Endothelial cell of umbilical vein (primary cell): ENCODE data around the gene KRT78. TPM values are rescaled to one million over a fixed set of nuclear protein-coding genes. Genes with fewer than 3 reads are reported as not detected.

Source experiments
- BruUV-seq: library from RNA; stranded (reverse); fragments of 400-500 nt; replicated peaks from 2 replicates; lab custom pipeline; 2021; lab: Mats Ljungman, UMichigan
- CTCF ChIA-PET: fragments of 300-600, 350-600 bp; sonication (Branson Sonifier 250); formaldehyde crosslinking; loops from one replicate; lab custom pipeline; 2021; ENCODE audit warnings: antibody characterized with exemption, inconsistent platforms; lab: Charles Lee
- POLR2A ChIA-PET: fragments of 300-600, 350-600 bp; sonication (Branson Sonifier 250); formaldehyde crosslinking; loops from one replicate; lab custom pipeline; 2021; ENCODE audit warnings: antibody characterized with exemption, inconsistent platforms; lab: Charles Lee
- DNase-seq: peaks from one replicate; pipeline ENCODE4 v3.0.0-alpha.2; 2011; ENCODE audit warnings: low read depth, low spot score
- FAIRE-seq: peaks from 2 replicates; lab custom pipeline; 2011; peaks lifted over from hg19 to GRCh38; lab: Jason Lieb, UNC
- H2AFZ ChIP-seq: 2 replicates; pipeline ENCODE4 v1.6.0; 2012; ENCODE audit warnings: low read depth, low read length, control low read depth, inconsistent platforms
- H3K27ac ChIP-seq: 2 replicates; pipeline ENCODE4 v1.5.1; 2011; ENCODE audit warnings: low read depth, mild to moderate bottlenecking, control low read depth, low read length, moderate library complexity; ENCODE audit not compliant: insufficient read depth
- H3K27me3 ChIP-seq, 2 experiments: 2 replicates each; pipeline versions ENCODE4 v1.6.0 to v1.6.1; 2011; ENCODE audit warnings: low read length in 2 of 2, mixed read lengths in 1 of 2; ENCODE audit not compliant: control insufficient read depth in 2 of 2, insufficient read depth in 2 of 2
- H3K36me3 ChIP-seq, 2 experiments: 2 replicates in 1 of 2; 3 replicates in 1 of 2; pipeline ENCODE4 v1.5.1; 2011; ENCODE audit warnings: low read length in 2 of 2, mild to moderate bottlenecking in 1 of 2, moderate library complexity in 1 of 2; ENCODE audit not compliant: control insufficient read depth in 2 of 2, insufficient read depth in 2 of 2; ENCODE audit errors: extremely low read depth in 1 of 2
- H3K4me1 ChIP-seq: 3 replicates; pipeline ENCODE4 v1.5.1; 2011; ENCODE audit warnings: mild to moderate bottlenecking, low read length; ENCODE audit not compliant: control insufficient read depth, insufficient read depth; ENCODE audit errors: extremely low read depth
- H3K4me2 ChIP-seq: 2 replicates; pipeline ENCODE4 v1.6.1; 2011; ENCODE audit warnings: low read length, control low read depth, mixed read lengths; ENCODE audit not compliant: insufficient read depth
- H3K4me3 ChIP-seq, 3 experiments: fragments of 200-600 bp in 1 of 3; sonication (generic), shearing (Covaris generic) in 1 of 3; replicated peaks in 1 of 3; 2 replicates each; pipeline ENCODE4 v1.5.1; 2011 to 2016; ENCODE audit warnings: control low read depth in 3 of 3, low read length in 3 of 3, mild to moderate bottlenecking in 2 of 3, inconsistent platforms in 1 of 3, low read depth in 1 of 3, moderate library complexity in 1 of 3; ENCODE audit not compliant: insufficient read depth in 1 of 3
- H3K79me2 ChIP-seq: 2 replicates; pipeline ENCODE4 v1.6.0; 2012; ENCODE audit warnings: low read length, inconsistent platforms; ENCODE audit not compliant: control insufficient read depth, insufficient read depth
- H3K9ac ChIP-seq: replicated peaks from 2 replicates; pipeline ENCODE3; 2011; ENCODE audit warnings: low read length, control low read depth; ENCODE audit not compliant: insufficient read depth; ENCODE audit errors: extremely low read depth
- H3K9me1 ChIP-seq: replicated peaks from 3 replicates; pipeline ENCODE4 v1.6.0; 2011; ENCODE audit warnings: mild to moderate bottlenecking, low read length; ENCODE audit not compliant: control insufficient read depth, insufficient read depth; ENCODE audit errors: extremely low read depth
- H3K9me3 ChIP-seq: replicated peaks from 2 replicates; pipeline ENCODE4 v1.5.1; 2012; ENCODE audit warnings: low read length, inconsistent platforms; ENCODE audit not compliant: control insufficient read depth, insufficient read depth
- H4K20me1 ChIP-seq: replicated peaks from 2 replicates; pipeline ENCODE3; 2011; ENCODE audit warnings: mild to moderate bottlenecking, low read length; ENCODE audit not compliant: control insufficient read depth, insufficient read depth; ENCODE audit errors: extremely low read depth
- CTCF ChIP-seq, 2 donors: IDR thresholded peaks; 1 replicate in 1 of 2; 2 replicates in 1 of 2; pipeline ENCODE4 v1.5.1; 2011; ENCODE audit warnings: low read length in 2 of 2, mild to moderate bottlenecking in 2 of 2, moderate library complexity in 2 of 2, control low read depth in 1 of 2, inconsistent platforms in 1 of 2, low read depth in 1 of 2; ENCODE audit not compliant: insufficient read depth in 1 of 2; ENCODE audit errors: extremely low read depth in 1 of 2
- EZH2 ChIP-seq: IDR thresholded peaks from 2 replicates; pipeline ENCODE4 v1.6.1; 2012; ENCODE audit warnings: borderline replicate concordance, low read depth, mild to moderate bottlenecking, moderate library complexity, low read length, inconsistent platforms; ENCODE audit not compliant: severe bottlenecking
- FOS ChIP-seq: IDR thresholded peaks from 2 replicates; pipeline ENCODE4 v1.6.1; 2011; ENCODE audit warnings: mild to moderate bottlenecking, low read length, moderate library complexity, borderline replicate concordance; ENCODE audit not compliant: insufficient read depth
- GATA2 ChIP-seq: IDR thresholded peaks from 2 replicates; pipeline ENCODE4 v1.7.0; 2011; ENCODE audit warnings: low read depth, mild to moderate bottlenecking, moderate library complexity, mixed read lengths, low read length; ENCODE audit not compliant: insufficient read length, insufficient read depth
- JUN ChIP-seq: IDR thresholded peaks from 2 replicates; pipeline ENCODE4 v1.6.1; 2011; ENCODE audit warnings: borderline replicate concordance, low read depth; ENCODE audit not compliant: insufficient read length, insufficient read depth
- MAX ChIP-seq: IDR thresholded peaks from 2 replicates; pipeline ENCODE4 v1.6.1; 2011; ENCODE audit not compliant: insufficient read depth, insufficient read length
- MYC ChIP-seq: IDR thresholded peaks from one replicate; pipeline ENCODE4 v1.6.1; 2011; ENCODE audit warnings: mild to moderate bottlenecking, low read depth, low read length
- POLR2A ChIP-seq: IDR thresholded peaks from 2 replicates; pipeline ENCODE4 v1.6.1; 2012; ENCODE audit warnings: low read depth, mild to moderate bottlenecking, control low read depth, low read length
- POLR2AphosphoS5 ChIP-seq: IDR thresholded peaks from 2 replicates; pipeline ENCODE4 v1.6.1; 2012; ENCODE audit warnings: low read depth, mild to moderate bottlenecking, control low read depth, low read length, moderate library complexity; ENCODE audit not compliant: insufficient read depth
- dilution Hi-C: fragments of 300-500 bp; cut with MboI; formaldehyde crosslinking; loops from one replicate; pipeline ENCODE4 v1.15.0; 2019; ENCODE audit warnings: low sequenced_read_pairs; ENCODE audit not compliant: extremely low pct_ligation_motif_present
- intact Hi-C: fragments of 100-400 bp; cut with micrococcal nuclease; formaldehyde crosslinking; loops from one replicate; pipeline ENCODE4 v1.10.0; 2022
- polyA plus RNA-seq, 4 experiments: library from polyadenylated mRNA; depleted of rRNA in 3 of 4; stranded (reverse) in 3 of 4; unstranded in 1 of 4; fragments of >200 nt; gene quantifications; 2 replicates each; pipeline versions ENCODE4 v1.2.1 to v1.2.3, GENCODE V29; 2011 to 2012; ENCODE audit warnings: missing spikeins in 1 of 4
- total RNA-seq: library from RNA; stranded (reverse); gene quantifications from 2 replicates; pipeline ENCODE4 v1.2.3, GENCODE V29; 2021

The KRT78 gene
- total and polyA plus RNA-seq, 2 donors (not counting 3 experiments of a cell fraction or from before 2014, with no cell fraction given): not detected

- POLR2A ChIA-PET: no interaction called here
- no peak overlapping the region for H3K4me2 ChIP-seq
- no peak for FAIRE-seq
- no peaks in the 10 kb centered on the region for H3K9me3 ChIP-seq
- no peaks in the 10 kb centered on the region for H3K36me3 ChIP-seq
- H3K4me3 ChIP-seq: no peak overlapping the region
- intact Hi-C loops (loop anchor here (5.0 kb wide), 1 partner anchor 529 kb away; the partner anchor contains the start of gene KRT81), dilution Hi-C loops (no loop called here)
- DNase-seq: no peak
- no peak overlapping the region for H3K27ac ChIP-seq
- no peaks in the 10 kb centered on the region for H3K79me2 ChIP-seq
- H2AFZ ChIP-seq: no peak overlapping the region
- H4K20me1 ChIP-seq: no peaks in the 10 kb centered on the region
- CTCF ChIA-PET: interaction anchor here (1.3 to 1.9 kb wide), 2 partner anchors 44 to 49 kb away, joined by 3 to 5 read pairs; no protein-coding TSS in a partner anchor
- H3K4me1 ChIP-seq: no peaks in the 10 kb centered on the region
- TF ChIP-seq POLR2AphosphoS5 (no peak), MAX (no peak), GATA2 (no peak), JUN (no peak), EZH2 (no peak), MYC (no peak), POLR2A (no peak), FOS (no peak), CTCF (IDR thresholded peaks at IDR 0.05; ENCODE audit: extremely low read depth in 1 of 2, insufficient read depth in 1 of 2, low read depth in 1 of 2, low read length in 2 of 2) (no peak)
- peaks cover 0 to 1% of the 10 kb centered on the region in 2 experiments for H3K27me3 ChIP-seq
- H3K9me1 ChIP-seq: no peaks in the 10 kb centered on the region
- H3K9ac ChIP-seq: no peak overlapping the region
- no TSS peak for BruUV-seq
These were observed 27.6 kb downstream of the KRT78 start for GRCh38 chr12:52821071-52821730.
